HG03575 (cell line): ENCODE data around the gene KRT32.
"Not testable (repeated sequence)": the region's sequence is repeated elsewhere in the genome, so short reads cannot be mapped to it uniquely, and the experiment has no call there.

Experiments
- ATAC-seq: cut with Tn5 transposase; IDR thresholded peaks from one replicate; pipeline ENCODE4 v1.9.1; 2021; ENCODE audit not compliant: unreplicated experiment, insufficient number of reproducible peaks, low FRiP score; ENCODE audit errors: extremely low read depth

KRT32 gene

GRCh38 chr17:41440531-41441033 is 26.6 kb downstream of the KRT32 start, which contains the start of gene KRT38:
KRT38 (minus strand) TSS chr17:41440983; CDS start chr17:41440921, 62 bp downstream.
- ATAC-seq: no peak

DNA sequence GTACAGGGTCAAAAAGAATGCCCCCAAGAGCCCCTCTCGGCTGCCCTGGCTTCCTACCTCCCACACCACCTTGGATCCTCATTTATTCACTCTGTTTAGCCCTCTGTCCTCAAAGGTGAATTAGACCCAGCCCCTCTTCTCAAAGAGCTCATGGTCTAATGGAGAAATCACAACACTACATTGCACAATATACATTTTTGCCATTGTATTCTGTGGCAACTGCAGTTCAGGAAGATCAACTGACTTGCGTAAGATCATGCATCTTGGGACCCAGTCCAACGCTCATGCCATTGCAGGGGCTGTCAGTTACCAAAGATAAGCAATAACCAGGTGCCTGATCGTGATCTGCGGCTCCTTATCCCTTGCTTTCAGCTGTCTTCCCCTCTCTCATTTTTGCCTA is 27.8 kb downstream of the KRT32 start:
- no peak for ATAC-seq

- ATAC-seq: no peak
Measured at GRCh38 chr17:41437769-41438168, 29.4 kb downstream of the KRT32 start.

DNA sequence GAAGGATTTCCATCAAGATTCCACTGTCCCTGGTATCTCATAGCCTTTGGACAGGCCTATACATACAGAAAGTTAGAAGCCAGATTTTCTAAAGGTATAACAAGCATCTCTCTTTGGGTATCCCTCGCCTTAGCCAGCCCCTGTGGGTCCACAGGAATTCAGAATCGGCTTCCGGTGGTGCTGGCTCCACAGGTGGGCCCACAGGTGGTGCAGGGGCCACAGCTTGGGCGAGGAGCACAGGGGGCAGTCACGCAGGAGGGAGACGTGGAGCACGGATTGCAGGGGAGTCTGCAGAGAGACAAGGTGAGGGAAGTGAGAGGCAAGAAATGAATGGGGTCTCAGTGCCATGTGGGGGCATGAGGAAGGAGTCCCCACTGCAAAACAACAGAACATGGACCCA is 29.9 kb downstream of the KRT32 start:
- no peak for ATAC-seq

- ATAC-seq: no peak
Measured at GRCh38 chr17:41434415-41434814, 32.8 kb downstream of the KRT32 start.

GRCh38 chr17:41434005-41434404 is 33.2 kb downstream of the KRT32 start:
- no peak for ATAC-seq

DNA sequence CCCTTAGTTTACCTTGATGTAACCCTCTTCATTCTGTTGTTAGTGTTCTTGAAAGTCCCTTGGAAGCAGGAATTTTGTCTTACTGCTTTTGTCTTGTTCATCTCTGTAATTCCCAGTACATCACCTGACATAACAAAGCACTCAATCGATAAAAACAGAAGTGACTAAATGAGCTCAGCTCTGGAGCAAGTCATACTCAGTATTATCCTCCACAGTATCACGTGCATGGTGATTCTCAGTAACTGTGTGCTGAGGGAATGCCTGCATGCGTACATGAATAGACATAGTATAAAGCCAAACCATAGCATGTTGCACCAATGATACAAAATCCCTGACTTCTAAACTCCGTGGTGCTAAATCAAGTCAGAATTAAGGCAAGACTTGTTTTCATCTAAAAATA is 33.6 kb downstream of the KRT32 start:
- no peak for ATAC-seq

- not testable (repeated sequence) for ATAC-seq
Measured at GRCh38 chr17:41430376-41430775, 36.8 kb downstream of the KRT32 start.

- ATAC-seq: no peak
Measured at GRCh38 chr17:41429667-41430066, 37.5 kb downstream of the KRT32 start.

- ATAC-seq: no peak
Measured at GRCh38 chr17:41428591-41429291, 38.4 kb downstream of the KRT32 start.

DNA sequence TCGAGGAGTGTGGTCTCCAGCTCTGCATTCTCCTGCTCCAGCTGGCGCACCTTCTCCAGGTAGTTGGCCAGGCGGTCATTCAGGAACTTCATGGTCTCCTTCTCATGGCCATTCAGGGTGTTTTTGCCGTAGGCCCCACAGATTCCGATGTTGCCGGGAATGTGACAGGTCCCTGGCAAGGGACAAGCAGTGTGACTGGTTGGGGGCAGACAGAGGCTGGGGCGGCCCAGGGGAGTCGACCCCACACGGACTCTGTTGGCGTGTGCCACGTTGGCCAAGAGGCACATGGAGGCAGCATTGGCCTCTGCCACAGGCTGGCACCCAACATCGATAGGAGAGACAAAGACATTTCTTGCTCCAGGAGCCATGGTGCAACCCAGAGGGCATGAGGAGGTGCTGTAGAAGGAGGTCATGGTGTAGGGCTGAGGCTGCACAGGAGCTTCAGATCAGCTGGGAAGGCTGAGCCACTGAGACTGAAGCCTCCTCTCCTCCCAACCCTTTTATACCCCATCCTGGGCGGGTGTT is 43.0 kb downstream of the KRT32 start, which contains the start of gene KRT37:
Gene KRT37 (minus strand): TSS at position 475 of the 525 bp plus-strand sequence. CDS start 62 bp downstream, at position 413.
- no peak for ATAC-seq

- not testable (repeated sequence) for ATAC-seq
Measured at GRCh38 chr17:41422586-41422985, 44.6 kb downstream of the KRT32 start.

DNA sequence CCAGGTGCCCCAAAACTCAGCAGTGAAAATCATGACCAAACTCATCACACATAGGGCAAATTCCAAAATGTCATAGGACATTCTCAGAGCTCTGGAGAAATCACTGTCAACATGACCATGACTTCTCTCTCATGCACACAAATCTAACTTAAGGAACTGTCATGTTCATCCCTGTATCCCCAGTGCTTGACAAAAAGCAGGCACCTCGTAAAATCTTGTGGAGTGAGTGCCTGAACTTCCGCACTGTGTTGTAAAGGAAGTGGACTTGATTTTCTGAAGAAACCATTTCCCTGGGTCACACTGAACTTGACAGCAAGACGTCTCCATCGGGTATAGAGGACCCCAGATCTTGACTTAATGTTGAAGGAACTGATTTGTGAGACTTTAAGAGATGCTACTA is 45.6 kb downstream of the KRT32 start:
- ATAC-seq: no peak

DNA sequence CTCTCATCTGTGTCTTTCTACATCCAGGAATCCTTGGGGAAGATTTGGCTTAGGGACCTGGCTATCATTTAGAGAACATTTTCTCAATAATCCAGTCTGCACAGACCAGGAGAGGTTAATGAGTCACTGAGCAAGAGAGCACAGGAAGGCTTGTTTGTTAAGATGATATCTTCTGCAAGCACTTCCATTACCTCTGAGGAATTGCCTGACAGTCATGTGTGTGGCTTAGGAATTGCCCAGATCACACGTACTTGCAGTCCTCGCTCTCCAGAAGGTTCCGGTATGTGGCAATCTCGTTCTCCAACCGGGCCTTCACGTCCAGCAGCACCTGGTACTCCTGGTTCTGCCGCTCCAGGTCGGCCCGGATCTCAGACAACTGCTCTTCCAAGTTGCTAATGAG is 46.1 kb downstream of the KRT32 start:
- no peak for ATAC-seq

- no peak for ATAC-seq
Measured at GRCh38 chr17:41420134-41420533, 47.1 kb downstream of the KRT32 start.

DNA sequence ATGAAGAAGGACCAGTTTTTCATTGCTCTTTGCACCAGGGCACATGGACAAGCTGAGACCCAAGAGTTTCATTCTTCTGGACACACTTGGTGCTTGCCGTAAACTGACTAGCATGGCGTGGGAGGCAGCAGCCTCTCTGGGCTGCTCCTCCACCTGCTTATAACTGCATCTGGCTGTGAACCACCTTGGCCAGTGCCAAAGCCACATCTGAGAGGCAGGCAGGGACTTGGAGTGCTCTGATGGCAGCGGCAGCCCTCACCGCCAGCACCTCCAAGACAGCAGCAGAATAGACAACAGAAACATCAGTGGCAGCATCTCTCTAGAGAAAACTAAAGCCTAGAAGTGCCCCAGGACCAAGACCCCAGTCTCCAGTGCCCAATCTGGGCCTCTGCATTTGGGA is 47.5 kb downstream of the KRT32 start:
- ATAC-seq: no peak

DNA sequence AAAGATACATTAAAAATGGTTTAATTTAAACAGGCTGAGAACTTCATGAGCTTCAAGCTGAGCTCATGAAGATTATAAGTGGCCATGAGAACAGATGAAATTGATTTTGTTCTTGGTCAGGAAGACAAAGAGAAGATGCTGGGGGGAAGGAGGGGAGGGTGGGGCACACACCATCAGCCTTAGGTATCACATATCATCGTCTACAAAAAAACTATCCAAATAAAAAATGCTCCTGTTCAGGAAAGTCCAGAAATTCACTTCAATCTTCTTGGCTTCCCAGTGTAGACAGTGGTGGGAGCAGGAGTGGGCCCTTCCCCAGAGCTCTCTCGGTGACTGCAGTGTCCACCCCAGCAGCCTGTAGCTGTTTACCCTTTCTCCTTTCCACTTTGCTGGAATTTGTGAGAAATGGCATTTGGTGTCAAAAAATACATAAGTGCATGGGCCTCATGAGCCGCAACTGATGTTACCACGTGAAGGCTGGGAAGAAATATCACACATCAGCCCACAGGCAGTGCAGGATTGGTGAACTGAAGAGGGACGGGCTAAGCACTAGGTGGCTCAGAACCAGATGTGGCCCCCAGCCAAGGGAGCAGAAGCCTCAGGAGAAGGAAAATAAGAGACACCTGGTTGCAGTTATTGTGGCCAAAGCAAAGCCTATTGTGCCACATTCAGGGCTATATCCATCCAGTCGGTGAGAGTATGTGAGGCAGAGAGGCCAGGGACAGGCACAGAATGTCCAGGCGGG is 48.9 kb downstream of the KRT32 start:
- ATAC-seq: no peak

GRCh38 chr17:41417576-41418015 is 49.6 kb downstream of the KRT32 start:
- no peak for ATAC-seq

DNA sequence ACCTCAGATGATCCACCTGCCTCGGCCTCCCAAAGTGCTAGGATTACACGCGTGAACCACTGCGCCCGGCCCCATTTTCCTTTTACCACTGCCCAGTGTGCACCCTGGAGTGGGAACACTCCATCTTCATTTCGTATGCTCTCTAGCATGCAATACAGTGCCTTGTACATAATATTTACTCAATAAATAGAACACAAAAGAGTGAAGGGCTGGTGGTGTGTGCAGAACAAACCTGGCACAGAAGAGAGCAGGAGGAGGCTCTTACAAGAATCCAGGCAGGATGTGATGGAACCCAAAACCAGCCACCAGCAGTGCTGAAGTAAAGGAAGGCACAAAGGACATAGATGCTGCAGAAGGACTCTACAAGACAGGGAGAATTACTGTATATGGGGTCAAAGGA is 50.1 kb downstream of the KRT32 start:
- no peak for ATAC-seq

GRCh38 chr17:41416479-41416878 is 50.7 kb downstream of the KRT32 start:
- ATAC-seq: no peak
